AG20443 (cell line): ENCODE data around the gene NFATC1.

Source experiments
- DNase-seq: peaks from one replicate; pipeline ENCODE4 v3.0.0; 2012; ENCODE audit warnings: low spot score, mixed read lengths

Gene NFATC1

GRCh38 chr18:79441420-79441819 lies 45.7 kb downstream of the NFATC1 start:
- no peak for DNase-seq

DNA sequence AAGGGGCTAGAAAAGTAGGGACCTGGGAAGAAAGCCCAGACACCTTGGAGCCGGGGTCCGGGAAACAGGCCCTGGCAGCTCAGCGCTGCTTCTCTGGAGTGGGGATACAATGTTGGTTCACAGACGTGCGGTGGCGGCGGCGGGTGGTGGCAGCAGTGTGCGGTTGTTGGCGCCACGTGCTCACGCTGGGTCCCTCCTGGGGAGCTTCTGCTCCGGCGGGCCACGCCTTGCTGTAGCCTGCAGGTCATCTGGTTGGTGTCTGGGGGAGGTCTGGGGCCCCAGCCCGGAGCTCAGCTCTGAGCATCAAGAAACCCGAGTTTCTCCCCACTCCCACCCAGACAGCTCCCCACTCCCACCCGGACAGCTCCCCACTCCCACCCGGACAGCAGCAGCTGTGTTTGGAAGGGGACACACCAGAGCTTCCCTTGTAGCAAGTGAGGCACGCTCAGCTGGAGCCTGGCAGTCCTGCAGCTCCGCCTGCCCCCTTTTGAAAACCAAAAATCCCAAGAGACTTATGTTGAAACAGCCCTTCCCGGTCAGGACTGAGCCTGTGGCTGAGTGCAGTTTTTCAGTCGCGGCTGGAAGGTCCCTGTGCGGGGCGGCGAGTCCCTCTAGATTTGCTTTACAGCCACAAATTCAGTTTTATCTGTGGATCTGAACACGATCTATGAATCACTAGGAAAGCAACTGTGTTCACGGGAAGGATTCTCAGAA lies 46.9 kb downstream of the NFATC1 start:
- DNase-seq = peak; percentile 34

- DNase-seq = no peak
These were observed 49.5 kb downstream of the NFATC1 start for GRCh38 chr18:79445221-79445620.

GRCh38 chr18:79445696-79446561 lies 50.2 kb downstream of the NFATC1 start:
- DNase-seq = peak; percentile 42

DNA sequence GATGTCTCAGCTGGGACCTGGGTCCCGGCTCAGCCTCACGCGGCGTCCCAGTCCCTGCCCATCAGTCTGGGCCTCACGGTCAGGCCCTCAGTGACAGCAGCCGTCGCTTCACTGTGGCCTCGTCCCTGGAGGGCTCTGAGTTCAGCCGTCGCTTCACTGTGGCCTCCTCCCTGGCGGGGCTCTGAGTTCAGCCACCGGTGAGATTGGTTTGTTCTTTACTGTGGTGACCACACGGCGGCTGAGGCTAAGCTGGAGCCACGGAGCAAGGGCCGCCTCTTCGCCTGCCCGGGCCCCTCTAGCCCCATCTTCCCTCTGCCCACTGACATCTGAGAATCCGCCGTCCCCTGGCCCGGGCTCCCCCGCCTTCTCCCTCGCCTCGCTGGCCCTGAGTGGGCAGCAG lies 51.2 kb downstream of the NFATC1 start:
- DNase-seq = no peak

DNA sequence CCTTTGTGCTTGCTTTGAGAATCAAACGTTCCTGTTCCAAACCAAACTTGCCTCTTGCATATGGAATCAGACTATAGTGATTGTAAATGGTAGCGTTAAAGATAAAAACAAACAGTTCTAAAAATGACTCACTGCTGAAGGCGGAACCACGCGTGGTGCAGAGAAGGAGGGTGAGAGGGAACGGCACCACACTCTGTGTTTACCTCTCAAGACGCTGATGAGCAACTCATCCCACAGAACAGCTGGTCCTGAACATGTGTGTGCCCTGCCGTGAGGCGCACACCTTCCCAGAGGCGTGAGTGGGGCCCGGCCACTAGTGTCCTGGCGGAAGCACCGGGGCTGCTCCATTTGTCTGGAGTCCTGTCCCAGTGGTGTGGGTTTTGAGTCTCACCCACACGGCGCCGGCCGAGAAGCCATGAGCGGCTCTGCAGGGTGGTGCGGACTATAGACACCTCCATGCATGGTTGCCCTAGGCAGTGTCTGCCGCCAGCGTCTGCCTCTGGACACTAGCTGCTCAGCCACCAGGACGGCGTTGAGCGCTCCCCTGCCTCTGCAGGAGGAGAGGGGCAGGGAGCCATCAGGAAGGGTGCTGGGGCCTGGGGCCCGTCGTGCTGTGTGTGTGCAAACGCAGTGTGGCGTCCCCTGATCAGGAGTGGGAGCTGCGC lies 52.1 kb downstream of the NFATC1 start:
- no peak for DNase-seq

DNA sequence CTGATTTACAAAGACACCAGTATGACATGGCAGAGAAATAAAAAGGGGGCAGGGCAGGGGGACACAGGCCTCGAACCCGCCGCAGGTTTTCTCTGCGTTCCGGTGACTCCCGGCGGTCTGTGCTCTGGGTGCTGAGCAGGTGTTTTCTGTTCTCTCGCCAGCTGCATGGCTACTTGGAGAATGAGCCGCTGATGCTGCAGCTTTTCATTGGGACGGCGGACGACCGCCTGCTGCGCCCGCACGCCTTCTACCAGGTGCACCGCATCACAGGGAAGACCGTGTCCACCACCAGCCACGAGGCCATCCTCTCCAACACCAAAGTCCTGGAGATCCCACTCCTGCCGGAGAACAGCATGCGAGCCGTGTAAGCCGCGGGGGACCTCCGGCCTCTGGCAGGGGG lies 52.9 kb downstream of the NFATC1 start:
- DNase-seq = no peak

GRCh38 chr18:79449551-79450288 lies 54.0 kb downstream of the NFATC1 start:
- no peak for DNase-seq

DNA sequence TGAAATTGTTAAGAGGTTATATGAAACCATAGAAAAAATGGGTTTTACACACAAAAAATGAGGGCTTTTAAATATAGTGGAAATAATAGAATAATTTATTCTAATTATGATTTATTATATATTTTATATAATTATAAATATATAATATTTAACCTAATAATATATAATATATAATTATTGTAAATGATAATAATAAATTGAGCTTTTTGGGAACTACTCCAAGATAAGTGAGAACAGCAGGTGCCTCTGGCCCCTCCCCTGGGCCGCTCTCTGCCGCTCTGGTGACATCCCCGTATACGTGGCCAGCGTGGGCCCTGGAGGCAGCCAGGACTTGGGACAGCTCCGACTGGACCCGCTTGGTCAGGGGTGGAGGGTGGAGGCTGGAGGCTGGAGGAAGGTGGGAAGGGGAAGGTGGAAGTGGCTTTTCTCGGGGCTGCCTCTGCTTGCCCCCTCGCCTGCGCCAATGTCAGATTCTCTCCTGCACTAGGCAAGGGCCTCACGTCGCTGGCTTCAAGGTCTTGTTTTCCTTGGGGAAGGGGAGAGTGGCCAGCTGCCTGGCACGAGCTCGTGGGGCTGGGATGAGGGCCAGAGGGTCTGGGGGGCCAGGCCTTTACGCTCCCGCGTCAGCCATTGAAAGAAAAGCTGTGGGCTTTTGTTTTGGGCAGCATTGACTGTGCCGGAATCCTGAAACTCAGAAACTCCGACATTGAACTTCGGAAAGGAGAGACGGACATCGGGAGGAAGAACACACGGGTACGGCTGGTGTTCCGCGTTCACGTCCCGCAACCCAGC lies 54.8 kb downstream of the NFATC1 start:
- DNase-seq = no peak

DNA sequence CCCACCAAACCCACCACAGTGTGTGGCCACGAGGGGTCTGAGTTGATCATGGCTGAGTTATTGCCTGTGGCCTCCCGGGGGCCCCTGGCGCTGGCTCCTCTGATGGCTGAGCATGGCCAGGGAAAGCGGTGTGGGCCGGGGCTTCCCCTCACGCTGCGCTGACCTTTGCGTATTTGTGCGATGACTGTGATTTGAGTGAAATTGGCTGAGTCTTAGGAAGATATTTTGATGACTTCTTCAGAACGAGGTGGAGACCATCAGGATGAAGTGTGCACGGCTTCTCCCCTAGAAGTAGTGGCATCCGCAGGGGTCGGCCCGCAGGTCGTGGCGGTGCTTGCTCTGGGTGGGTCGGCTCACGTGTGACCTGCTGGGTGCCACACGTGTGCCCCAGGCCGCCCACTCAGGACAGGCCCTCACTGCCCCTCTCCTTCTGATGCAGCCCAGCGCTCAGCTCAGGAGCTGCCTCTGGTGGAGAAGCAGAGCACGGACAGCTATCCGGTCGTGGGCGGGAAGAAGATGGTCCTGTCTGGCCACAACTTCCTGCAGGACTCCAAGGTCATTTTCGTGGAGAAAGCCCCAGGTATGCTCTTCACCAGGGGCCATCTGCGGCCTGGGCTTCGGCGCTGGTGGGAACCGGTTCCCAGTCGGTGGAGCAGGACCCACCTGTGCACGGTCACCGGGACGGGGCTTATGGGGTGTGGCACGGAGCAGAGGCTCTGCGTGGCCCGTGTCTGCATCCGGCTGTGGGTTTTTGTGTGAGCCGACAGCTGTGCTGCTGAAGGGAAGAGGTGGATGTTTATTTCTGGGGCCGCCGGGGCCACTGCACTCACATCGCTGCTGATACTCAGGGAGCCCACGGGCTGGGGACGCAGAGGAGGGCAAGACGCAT lies 55.8 kb downstream of the NFATC1 start:
- DNase-seq = no peak

DNA sequence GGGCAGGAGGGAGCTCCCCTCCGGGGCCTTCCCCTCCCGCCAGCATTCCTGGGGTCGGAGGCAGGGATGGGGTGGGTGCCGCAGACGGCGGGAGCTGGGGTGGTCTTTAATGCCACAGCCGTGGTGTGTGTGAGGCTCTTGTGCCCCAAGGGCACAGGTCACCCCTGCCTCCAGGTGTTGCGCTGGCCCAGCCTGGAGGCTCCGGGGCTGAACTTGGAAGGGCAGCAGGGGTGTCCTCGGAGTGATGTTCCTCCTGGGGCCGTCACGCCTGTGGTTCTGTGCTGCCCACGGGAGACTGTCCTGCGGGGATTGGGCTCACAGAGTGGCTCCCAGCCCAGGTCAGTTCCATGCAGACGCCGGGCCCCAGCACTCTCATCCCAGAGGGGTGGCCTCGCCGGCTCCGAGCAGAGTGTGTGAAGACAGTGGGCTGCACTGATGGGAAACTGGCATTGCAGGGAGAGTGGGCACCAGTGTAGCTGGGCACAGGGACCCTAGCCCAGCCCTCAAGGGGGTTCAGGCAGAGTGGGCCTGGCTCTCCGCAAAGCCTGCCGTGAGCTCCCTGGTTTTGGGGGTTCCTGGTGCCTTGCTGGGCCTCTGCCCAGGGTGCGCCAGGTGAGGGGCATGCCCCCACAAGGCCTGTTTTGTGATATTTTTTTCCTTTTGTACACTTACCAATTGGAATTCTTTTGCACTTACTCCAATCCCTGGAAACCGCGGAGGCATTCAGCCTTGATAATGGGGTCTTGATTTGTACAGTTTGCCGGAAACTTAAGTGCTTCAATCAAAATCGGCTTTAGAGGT lies 56.7 kb downstream of the NFATC1 start:
- DNase-seq = no peak

DNA sequence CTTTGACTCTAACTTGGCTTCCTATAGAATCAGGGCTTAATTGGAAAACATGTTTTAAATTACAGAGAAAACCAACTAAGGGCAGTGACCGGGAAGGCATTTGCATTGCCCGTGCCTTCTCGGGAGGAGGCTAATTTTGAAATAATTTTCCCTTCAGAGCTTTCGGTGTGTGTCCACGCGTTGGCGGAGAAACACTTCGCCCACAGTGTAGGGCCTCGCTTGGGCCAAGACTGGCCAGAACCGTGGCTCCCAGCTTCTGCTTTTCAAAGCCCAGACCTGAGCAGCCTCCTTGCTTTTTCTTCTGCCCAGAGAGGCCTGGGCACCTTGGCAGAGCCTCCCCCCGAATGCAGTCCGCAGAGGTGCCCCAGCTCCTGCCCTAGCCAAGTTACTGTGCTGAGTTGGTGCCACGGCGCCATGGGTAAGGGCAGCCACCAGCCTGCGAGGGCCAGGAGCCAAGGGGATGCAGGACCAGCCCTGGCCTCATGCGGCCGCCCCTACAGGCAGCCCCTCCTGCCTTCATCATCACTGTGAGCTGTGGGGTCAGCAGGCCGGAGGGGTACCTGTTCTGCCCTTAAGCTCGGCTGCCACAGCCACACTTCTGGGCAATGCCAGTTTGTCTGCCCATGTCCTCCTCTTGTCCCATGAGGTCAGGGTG lies 57.4 kb downstream of the NFATC1 start:
- no peak for DNase-seq

DNA sequence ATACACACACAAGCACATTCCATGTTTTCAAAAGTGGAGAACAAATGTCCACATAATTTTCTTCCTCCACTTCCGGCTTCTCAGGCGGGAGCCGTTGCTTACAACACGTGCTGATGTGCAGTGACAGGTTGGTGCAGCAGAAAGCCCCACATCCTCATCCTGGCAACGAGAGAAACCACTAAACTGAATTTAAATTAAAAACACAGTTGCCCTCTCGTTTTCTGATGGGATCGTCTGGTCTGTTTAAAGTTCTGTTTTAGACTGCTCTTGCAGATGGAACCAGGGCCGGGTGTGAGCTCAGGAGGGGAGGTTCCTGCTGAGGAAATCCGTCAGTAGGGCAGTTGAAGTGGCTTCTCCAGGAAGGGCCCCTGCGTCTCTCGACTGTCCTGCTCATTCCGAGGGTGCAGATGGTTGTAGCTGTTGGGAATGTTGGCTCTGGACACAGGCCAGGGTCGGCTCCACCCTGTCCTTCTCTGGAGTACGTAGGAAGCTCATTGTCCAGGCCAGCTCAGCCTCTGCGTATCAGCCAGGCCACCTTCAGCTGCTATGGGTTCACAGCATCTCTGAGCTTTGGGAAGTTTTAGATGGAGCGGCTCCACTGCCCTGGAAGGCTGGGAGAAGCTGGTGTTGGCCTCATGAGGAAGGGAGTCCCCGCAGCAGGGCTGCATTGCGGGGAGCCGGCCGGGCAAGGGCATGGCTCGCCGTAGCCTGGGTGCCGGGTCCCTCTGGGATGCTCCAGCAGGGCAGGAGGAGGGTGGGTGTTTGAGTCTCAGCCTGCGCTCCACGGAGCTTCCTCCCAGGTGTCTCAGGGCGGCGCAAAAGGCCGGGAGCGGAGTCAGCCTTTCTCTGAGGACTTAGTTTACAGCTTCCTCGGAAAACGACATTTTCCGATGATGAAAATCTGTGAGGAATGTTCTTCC lies 58.3 kb downstream of the NFATC1 start:
- DNase-seq = peak; percentile 65

DNA sequence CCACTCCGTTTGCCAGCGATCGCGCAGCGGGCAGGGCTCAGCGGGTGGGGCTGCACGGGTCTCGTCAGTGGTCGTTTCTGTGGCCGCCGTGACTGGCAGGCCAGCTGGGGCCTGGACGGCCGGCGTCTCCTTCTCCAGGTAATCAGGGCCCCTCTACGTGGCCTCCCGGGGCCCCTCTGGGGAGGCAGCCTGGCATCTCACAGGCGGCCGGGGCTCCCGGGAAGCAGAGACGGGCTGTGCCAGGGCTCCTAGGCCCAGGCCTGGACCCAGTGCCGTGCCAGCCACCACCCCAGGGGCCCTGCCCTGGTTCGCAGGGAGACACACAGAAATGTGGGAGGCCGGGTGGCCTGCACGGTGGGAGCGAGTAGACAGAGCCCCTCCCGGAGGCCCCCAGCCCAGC lies 59.5 kb downstream of the NFATC1 start:
- DNase-seq = no peak

GRCh38 chr18:79456105-79456980 lies 60.6 kb downstream of the NFATC1 start:
- DNase-seq = no peak

- DNase-seq = no peak
These were observed 61.5 kb downstream of the NFATC1 start for GRCh38 chr18:79457239-79457638.

- no peak for DNase-seq
These were observed 61.9 kb downstream of the NFATC1 start for GRCh38 chr18:79457652-79458051.
